Rectal smooth muscle tissue (tissue), 1 donor: ENCODE measurements around the gene PAXIP1.

Experiments used
- H3K27ac ChIP-seq: one replicate; pipeline ENCODE4 v1.7.0; 2013; ENCODE audit warnings: low read depth, low read length, inconsistent platforms
- H3K27me3 ChIP-seq: one replicate; pipeline ENCODE4 v1.7.0; 2013; ENCODE audit warnings: low read length; ENCODE audit not compliant: control insufficient read depth, insufficient read depth
- H3K36me3 ChIP-seq: one replicate; pipeline ENCODE4 v1.7.0; 2013; ENCODE audit warnings: low read length; ENCODE audit not compliant: control insufficient read depth, insufficient read depth
- H3K4me1 ChIP-seq: one replicate; pipeline ENCODE4 v1.7.0; 2013; ENCODE audit warnings: low read length; ENCODE audit not compliant: control insufficient read depth, insufficient read depth
- H3K4me3 ChIP-seq: one replicate; pipeline ENCODE4 v1.7.0; 2013; ENCODE audit warnings: low read length
- H3K9ac ChIP-seq: one replicate; pipeline ENCODE4 v1.7.0; 2013; ENCODE audit warnings: low read length

Gene PAXIP1

DNA sequence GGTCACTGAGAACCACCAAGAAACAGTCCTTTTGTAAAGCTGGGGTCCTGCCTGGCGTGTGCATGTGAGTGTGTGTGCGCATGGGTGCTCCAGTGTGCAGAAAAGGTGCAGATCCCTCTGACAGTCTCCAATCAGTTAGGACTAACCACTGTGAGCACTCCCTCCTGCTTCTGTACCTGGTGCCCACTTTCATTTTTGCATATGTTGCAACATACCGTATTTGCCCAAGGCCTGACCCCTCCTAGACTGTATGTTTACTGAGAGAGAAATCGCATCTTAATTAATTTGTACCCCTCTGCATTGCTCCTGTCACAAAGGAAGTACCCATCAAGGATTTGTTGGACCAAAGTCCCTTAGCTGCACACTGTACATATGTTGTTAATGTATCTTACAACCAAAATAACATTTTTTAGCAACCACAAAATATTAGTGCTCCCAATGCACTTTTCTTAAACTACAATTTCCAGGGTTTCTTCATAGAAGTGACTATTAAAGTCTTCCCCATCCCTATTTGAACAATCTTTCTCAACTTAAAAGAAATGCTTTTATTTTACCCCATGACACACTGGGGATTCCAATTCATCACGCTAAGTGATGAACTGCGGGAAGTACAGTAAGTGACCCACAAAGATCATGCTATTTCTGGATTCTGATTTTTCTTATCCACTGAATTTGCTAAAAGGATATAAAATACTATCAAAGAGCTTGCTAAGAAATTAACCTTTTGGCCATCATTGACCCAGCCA lies 16.6 kb downstream of the PAXIP1 start:
- Histone ChIP-seq H3K27me3 (no peaks in the 10 kb centered on the region), H3K4me3 (no peak overlapping the region), H3K36me3 (no peaks in the 10 kb centered on the region), H3K9ac (no peak overlapping the region), H3K4me1 (no peaks in the 10 kb centered on the region), H3K27ac (no peak overlapping the region)

DNA sequence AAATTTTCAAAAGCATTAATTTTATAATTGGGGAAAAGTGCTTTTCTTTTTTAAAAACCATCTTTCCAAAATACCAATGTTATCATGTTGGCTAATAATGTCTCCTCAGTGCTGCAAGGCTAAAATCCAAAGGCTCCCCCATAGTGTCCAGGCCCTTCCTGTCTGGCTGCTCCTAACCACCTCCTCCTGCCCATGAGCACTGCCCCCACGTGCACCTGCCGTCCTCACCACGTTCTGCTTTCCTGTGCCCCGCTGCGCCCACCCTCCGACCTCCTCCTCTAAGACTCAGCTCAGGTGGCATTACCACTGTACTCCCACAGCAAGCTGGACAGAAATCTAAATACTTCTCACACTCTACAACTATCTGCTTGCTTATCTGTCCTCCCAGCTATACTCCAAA lies 17.7 kb downstream of the PAXIP1 start:
- Histone ChIP-seq H3K4me1 (no peaks in the 10 kb centered on the region), H3K4me3 (no peak overlapping the region), H3K27ac (no peak overlapping the region), H3K36me3 (no peaks in the 10 kb centered on the region), H3K27me3 (no peaks in the 10 kb centered on the region), H3K9ac (no peak overlapping the region)

DNA sequence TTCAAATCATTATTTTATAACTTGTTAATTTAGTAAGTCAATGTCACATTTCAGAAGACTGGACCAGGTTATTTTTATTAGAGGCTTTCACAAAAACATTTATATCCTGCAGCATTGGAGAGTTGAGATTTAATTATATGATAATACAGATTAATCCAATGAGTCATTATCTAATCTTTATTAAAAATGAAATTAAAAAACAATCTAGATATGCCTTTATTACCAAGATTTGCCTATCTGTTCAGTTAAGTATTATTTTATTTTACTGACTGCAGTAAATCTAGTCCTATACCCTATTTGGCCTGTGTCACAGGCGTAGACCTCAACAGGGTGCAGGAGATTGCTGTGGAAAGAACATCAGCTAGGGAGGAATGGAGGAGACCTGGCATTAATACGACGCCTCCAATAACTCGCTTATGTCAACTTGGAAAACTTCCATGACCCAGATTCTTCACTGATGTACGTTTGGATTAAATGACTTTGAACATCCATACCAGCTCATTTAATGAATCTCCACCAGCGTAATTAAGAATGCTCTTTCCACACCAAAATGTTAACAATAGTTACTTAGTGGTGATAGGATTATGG lies 18.2 kb downstream of the PAXIP1 start:
- no peaks in the 10 kb centered on the region for H3K27me3 ChIP-seq
- H3K36me3 ChIP-seq, result no peaks in the 10 kb centered on the region
- no peak overlapping the region for H3K4me3 ChIP-seq
- H3K4me1 ChIP-seq, result no peaks in the 10 kb centered on the region
- H3K9ac ChIP-seq, result no peak overlapping the region
- H3K27ac ChIP-seq, result no peak overlapping the region

DNA sequence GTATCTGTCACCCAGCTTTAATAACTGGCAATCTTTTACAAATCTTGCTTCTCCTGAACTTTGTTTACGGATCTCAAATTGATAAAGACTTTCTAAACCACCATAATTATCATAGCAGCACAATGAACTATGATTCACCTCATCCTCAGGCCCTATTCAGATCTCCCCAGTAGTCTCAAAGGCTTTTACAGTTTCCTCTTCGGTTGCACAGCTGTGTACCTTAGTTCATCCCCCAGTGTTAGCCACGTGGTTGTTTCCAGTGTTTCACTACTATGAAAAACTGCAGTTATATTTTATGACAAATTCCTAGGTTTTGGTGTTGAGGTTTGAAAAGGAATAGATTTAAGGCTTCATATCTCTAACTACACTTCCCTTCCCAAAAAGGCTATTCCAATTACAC lies 24.9 kb downstream of the PAXIP1 start:
- H3K4me1 ChIP-seq, result no peaks in the 10 kb centered on the region
- H3K4me3 ChIP-seq, result no peak overlapping the region
- peaks cover 3% of the 10 kb centered on the region for H3K36me3 ChIP-seq
- no peak overlapping the region for H3K27ac ChIP-seq
- H3K27me3 ChIP-seq, result no peaks in the 10 kb centered on the region
- H3K9ac ChIP-seq, result no peak overlapping the region

DNA sequence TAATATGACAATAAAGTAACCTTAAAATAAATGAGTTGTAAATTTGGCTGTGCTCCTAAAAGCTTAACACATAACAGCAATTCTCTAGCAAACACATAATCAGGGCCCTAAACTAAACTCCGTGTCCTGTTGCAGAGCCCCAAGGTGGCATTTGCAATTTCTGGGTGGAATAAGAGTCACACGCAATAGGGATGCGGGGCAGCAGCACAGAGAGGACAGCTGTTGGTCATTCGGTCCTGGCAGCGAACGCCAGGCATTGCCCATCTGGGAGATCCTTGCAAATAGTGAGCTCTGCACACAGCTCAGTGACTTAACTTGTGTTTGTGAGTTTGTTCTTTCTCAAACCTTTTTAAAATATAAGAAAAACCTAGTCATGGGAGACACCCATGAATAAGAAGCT lies 25.7 kb downstream of the PAXIP1 start:
- Histone ChIP-seq H3K36me3 (peaks cover 3% of the 10 kb centered on the region), H3K4me3 (no peak overlapping the region), H3K27ac (no peak overlapping the region), H3K4me1 (no peaks in the 10 kb centered on the region), H3K9ac (no peak overlapping the region), H3K27me3 (no peaks in the 10 kb centered on the region)

DNA sequence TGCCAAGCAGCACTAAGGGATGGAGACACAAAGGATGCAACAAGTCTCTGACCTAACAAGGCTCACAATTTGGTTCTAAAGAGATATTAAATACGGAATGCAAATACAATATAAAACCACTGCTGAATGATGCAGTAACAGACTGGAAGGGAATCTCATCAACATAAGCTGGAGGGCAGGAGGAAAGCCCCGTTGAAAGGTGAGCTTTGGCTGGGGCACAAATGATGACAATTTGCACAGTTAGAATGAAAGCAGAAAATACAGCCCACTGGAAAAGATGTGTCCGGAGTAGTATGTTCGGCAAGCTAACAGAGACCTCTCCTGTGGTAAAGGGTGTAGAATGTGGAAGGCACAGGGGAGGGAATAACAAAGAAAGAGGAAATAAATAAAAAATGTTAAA lies 26.1 kb downstream of the PAXIP1 start:
- H3K4me1 ChIP-seq, result no peaks in the 10 kb centered on the region
- H3K9ac ChIP-seq, result no peak overlapping the region
- no peak overlapping the region for H3K4me3 ChIP-seq
- H3K27me3 ChIP-seq, result no peaks in the 10 kb centered on the region
- H3K27ac ChIP-seq, result no peak overlapping the region
- peaks cover 3% of the 10 kb centered on the region for H3K36me3 ChIP-seq

DNA sequence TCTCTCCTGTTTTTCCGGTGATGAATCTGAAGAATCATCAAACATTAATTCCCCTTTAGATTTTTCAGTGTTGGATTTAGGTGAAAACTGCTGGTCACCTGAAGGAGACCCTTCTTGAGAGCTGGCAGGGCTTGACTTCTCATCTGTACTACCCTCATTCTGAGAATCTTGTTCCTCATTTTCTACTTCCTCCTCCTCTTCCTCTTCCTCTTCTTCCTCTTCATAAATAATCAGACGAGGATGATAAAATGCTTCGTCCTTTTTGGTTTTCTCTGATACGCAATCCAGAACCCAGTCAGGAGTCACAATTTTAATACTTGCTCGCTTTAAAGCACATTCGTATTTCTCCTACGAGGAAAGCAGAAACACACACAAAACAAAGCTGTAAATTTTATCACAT lies 26.9 kb downstream of the PAXIP1 start:
- Histone ChIP-seq H3K4me1 (no peaks in the 10 kb centered on the region), H3K36me3 (peaks cover 3% of the 10 kb centered on the region), H3K27ac (no peak overlapping the region), H3K4me3 (no peak overlapping the region), H3K27me3 (no peaks in the 10 kb centered on the region), H3K9ac (no peak overlapping the region)

DNA sequence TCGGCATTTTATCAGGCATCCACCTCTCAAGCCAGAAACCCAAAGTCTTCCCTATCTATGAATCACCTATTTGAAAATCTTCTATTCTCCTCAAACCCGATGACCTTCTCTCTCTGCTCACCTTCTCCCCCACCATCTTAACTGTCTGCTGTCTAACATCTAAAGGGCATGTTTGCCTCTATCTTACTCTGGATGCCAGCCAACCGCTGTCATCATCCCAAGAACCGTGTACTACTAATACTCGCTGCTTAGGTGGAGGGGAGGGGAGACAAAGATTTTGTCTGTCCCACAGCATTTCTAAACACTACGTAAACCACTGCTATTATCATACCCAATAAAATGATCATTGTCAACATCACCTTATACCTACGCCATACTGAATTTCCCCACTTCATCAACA lies 29.5 kb downstream of the PAXIP1 start:
- Histone ChIP-seq H3K36me3 (peaks cover 3% of the 10 kb centered on the region), H3K9ac (no peak overlapping the region), H3K27me3 (no peaks in the 10 kb centered on the region), H3K4me3 (no peak overlapping the region), H3K4me1 (no peaks in the 10 kb centered on the region), H3K27ac (no peak overlapping the region)

DNA sequence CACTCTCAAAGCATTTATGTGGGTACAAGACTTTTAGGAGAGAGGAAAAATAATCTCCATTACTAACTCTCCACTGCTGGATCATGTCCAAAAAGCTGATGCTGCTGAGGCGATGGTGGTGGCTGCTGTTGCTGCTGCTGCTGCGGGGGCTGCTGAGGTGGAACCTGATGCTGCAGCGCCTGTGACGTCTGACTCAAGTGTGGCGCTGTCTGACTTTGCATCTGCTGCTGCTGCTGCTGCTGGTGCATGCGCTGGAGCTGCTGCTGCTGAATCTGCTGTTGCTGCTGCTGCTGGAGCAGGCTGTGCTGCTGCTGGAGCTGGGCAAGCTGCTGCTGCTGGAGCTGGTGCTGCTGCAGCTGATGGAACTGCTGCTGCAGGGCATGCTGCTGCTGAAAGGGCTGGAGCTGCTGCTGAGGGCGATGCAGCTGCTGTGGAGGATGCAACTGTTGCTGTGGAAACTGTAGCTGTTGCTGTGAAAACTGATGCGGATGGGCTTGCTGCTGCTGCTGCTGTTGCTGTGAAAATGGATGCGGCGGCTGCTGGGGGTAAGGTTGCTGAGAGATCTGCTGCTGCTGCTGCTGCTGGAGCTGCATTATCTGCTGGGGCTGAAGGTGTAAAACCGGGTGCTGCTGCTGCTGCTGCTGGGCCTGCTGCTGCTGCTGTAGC lies 34.5 kb downstream of the PAXIP1 start:
- no peak overlapping the region for H3K9ac ChIP-seq
- H3K4me1 ChIP-seq, result no peaks in the 10 kb centered on the region
- H3K36me3 ChIP-seq, result peaks cover 16% of the 10 kb centered on the region
- H3K27ac ChIP-seq, result no peak overlapping the region
- no peaks in the 10 kb centered on the region for H3K27me3 ChIP-seq
- H3K4me3 ChIP-seq, result no peak overlapping the region

DNA sequence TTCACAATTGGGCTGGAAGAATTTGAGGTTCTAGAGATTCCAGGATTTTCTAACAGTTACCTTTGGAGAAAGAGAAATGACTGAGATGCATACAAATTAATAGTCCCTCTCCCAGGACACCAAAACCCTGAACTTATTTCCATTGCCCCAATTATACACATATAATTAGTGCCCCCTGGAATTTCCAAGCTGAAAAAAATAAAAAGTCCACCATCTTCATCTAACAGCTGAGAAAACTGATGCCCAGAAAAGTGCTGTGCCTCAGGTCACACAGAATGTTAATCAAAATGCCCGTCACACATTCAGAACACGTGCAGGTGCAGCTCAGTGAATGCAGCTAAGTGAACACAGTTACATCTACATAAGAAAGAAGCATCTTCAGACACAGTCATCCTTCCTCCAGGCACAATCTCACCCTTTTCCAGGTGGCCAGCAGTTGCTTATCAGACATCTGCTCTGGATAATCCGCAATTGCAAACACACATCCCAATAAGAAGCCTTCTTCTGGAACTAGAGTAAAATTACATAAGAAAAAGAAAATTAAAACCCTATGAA lies 35.4 kb downstream of the PAXIP1 start:
- H3K4me1 ChIP-seq, result no peaks in the 10 kb centered on the region
- H3K36me3 ChIP-seq, result peaks cover 16% of the 10 kb centered on the region

DNA sequence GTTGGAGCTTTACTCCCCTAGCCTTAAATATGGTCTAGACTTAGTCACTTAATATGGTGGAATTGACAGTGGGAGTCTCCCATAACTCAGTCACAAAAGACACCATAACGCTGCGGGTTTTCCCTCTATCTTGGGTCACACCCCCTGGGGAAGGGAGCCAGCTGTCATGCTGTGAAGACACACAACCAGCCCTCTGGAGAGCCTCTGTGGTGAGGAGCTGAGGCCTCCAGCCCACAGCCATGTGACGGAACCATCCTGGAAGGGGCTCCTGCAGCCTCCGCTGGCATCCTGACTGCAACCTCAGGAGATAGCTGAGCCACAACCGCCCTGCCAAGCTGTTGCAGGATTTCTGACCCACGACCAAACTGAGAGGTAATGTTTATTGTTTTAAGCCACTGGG lies 37.9 kb downstream of the PAXIP1 start:
- no peak overlapping the region for H3K27ac ChIP-seq
- H3K36me3 ChIP-seq, result peaks cover 21% of the 10 kb centered on the region
- H3K4me3 ChIP-seq, result no peak overlapping the region
- no peaks in the 10 kb centered on the region for H3K27me3 ChIP-seq
- H3K4me1 ChIP-seq, result no peaks in the 10 kb centered on the region
- H3K9ac ChIP-seq, result no peak overlapping the region

More for the DNA sequence above, 35.4 kb downstream of the PAXIP1 start:
- Histone ChIP-seq H3K9ac (no peak overlapping the region), H3K27ac (no peak overlapping the region), H3K27me3 (no peaks in the 10 kb centered on the region), H3K4me3 (no peak overlapping the region)

DNA sequence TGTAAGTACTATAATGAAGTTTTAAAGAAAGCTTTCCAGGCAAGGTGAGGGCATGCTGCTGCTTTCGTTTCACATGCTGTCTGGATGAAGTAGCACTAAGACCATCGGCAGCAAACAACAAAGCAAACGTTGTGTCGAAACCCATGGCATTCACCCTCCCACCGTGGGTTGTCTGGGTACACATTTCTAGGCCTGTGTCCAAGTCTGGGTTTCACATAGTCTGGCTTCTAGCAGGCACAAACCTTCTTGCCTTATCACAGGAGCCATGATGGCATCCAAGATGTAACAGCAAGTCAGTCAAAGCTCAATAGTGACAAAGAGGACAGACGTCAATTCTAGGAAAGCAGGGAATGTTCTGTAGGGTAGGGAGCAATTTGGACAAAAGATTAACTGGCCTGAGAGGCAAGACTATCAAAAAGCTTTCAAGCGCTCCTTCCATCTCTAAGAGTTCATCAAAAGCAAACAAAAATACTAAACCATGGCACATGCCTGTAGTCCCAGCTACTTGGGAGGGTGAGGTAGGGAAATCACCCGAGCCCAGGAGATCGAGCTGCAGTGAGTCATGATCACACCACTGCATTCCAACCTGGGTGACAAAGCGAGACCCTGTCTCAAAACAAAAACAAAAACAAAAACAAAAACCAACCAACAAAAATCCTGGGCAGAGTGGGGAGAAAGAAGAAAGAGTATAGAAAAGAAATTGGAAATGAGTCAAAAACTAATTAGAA lies 42.7 kb downstream of the PAXIP1 start:
- Histone ChIP-seq H3K4me1 (no peaks in the 10 kb centered on the region), H3K9ac (no peak overlapping the region), H3K36me3 (peaks cover 14% of the 10 kb centered on the region), H3K4me3 (no peak overlapping the region), H3K27ac (no peak overlapping the region), H3K27me3 (no peaks in the 10 kb centered on the region)
